ENCODE results near the gene PRKCB.
A peak's percentile ranks its signal among the peaks of the same experiment; 100 is the strongest.

Gene PRKCB

GRCh38 chr16:23835390-23836077 lies at the start of gene PRKCB:
Gene PRKCB (plus strand): TSS chr16:23835983.
- no peak for DNase-seq

- no peak for DNase-seq
These were observed 48.7 kb upstream of the PRKCB start for GRCh38 chr16:23786964-23787561.

DNA sequence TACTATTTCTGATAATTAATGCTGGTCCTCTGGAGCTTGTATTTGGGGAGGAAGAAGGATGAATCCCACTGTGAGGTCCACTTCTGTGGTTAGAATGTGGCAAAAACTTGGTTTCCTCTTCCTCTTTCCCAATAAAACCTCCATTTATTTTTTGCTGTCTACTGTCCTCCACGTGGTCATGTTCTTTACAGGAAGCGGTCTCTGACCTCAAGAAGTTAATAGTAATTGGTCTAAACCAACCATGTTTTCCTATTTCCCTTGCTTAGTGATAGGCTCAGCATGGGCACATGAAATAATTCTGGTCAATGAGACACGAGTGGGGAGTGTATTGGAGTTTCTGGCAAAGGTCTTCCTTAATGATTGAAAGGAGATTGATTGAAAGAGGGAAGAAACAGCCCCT lies 47.1 kb upstream of the PRKCB start:
- DNase-seq: no peak

DNA sequence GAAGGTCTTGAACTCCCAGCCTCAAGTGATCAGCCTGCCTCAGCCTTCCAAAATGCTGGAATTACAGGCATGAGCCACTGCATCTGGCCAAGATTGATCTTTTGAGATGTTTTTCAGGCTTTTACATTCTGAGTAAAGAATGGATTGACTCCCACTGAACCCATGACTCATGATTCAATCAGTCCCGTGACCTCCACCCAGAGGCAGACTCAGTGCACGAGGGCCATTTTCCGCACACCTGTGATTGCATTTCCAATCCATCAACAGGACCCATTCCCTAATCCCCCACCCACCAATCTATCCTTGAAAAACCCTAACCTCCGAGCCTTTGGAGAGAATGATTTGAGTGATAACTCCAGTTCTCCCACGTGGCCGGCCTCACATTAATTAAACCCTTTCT lies 40.4 kb upstream of the PRKCB start:
- no peak for DNase-seq

- no peak for DNase-seq
These were observed 38.8 kb upstream of the PRKCB start for GRCh38 chr16:23796941-23797340.

- DNase-seq: no peak
These were observed 34.4 kb upstream of the PRKCB start for GRCh38 chr16:23801378-23801777.

GRCh38 chr16:23802776-23803175 lies 33.0 kb upstream of the PRKCB start:
- DNase-seq: no peak

DNA sequence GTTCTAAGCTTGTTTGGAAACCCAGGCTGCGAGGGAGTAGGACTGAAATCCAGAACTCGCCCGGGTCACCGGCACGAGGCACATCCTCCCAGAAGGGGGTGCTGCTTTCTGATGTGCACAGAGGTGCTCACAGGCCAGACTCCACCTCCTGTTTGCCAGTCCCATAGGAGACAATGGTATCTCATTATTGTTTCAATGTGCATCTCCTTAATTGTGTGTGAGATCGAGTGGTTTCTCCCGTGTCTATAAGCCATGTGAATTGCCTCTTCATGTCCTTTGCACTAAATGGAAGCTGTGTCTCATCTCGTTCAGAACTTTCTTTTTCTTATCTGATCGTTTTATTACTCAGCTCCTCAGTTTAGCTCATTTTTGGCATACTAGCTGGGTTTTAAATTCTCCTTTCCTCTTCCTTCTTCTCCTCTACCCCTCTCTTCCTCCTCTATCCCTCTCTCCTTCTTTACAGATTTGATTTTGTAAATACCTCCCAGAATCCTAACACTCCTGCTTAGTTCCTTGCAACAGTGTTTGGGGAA lies 32.1 kb upstream of the PRKCB start:
- peak in 1 of 2 experiments; percentile 3 for DNase-seq

- no peak for DNase-seq
These were observed 28.8 kb upstream of the PRKCB start for GRCh38 chr16:23807028-23807427.

GRCh38 chr16:23821467-23821866 lies 14.3 kb upstream of the PRKCB start:
- no peak for DNase-seq

- no peak for DNase-seq
These were observed 13.7 kb upstream of the PRKCB start for GRCh38 chr16:23821875-23822688.

DNA sequence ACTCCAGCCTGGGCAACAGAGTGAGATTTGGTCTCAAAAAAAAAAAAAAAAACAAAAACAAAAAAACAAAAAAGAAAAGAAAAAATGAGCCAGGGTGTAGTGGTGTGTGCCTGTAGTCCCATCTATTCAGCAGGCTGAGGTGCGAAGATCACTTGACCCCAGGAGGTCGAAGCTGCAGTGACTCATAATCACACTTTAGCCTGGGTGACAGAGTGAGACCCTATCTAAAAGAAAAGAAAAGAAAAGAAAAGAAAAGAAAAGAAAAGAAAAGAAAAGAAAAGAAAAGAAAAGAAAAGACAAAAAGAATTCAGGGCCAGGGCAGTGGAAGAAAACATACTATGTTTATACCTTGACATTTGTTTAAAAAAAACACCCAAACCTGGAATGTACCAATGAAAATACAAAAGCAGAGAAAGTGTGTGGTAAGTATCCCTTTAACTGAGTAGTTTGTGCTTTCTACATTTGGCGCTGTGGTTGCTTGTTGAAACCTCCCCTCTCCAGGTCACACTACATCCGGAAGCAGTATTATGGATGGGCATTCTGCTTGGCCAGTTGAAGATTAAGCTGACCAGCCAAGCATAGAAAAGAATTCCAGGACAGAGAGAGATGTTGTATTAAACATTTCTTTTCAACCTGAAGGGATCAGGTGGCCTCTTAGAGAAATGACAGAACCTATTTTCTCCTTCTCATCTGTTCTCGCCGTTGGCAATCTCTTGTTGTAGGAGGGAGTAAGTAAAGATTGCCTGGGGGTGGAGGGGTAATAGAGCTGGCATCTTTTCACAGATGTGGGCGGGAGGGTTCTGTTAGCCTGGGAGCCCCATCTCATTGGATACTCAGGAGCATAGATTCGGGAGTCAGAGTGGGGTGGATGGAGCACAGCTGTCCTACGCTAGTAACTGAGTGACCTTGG lies 12.1 kb upstream of the PRKCB start:
- DNase-seq: no peak

- DNase-seq: no peak
These were observed 10.9 kb upstream of the PRKCB start for GRCh38 chr16:23824909-23825308.

DNA sequence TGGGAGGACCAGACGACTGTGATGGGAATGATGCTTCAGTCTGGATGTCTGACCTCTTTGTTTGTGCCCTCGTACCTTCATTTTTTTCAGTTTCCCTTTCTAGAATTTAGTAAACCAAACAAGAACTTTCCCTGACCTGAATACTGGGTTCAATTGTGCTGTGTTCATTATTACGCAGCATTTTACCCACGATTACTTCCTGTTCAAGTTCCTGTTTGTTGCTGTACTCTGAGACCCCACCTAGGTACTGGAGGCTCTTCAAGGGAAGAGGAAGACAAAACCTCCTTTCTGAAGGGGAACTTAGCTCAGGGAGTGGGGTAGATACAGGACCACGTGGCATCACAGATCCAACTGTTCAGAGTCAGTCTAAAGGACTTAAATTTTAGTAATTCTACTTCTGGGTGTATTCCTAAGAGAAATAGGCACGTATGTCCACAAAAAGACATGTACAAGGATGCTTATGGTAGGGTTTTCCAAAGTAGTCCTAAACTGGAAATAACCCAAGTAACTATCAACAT lies 9.2 kb upstream of the PRKCB start:
- DNase-seq: no peak

DNA sequence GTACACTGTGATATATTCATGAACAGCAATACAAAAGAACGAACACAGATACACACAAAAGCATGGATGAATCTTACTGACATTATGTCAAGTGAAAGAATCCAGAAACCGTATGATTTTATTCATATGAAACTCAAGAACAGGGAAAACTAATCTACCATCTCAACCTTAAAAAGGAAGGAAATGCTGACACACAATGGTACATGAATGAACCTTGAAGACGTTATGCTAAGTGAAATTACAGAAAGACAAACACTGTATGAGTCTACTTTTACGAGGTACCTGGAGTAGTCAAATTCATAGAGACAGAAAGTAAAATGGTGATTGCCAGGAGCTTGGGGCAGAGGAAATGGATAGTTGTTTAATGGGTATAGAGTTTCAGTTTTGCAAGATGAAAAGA lies 8.7 kb upstream of the PRKCB start:
- no peak for DNase-seq

DNA sequence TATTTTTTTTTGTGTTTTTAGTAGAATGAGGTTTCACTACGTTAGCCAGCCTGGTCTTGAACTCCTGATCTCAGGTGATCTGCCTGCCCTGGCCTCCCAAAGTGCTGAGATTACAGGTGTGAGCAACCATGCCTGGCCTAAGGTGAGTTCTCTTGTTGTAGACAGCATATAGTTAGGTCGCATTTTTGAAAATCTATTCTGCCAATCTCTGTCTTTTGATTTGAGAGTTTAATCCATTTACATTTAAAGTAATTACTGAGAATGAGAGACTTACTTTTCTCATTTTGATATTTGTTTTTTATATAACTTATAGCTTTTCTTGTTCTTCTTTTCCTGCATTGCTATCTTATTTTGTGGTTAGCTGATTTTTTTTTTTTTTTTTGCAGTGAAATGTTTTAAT lies 6.3 kb upstream of the PRKCB start:
- DNase-seq: no peak

DNA sequence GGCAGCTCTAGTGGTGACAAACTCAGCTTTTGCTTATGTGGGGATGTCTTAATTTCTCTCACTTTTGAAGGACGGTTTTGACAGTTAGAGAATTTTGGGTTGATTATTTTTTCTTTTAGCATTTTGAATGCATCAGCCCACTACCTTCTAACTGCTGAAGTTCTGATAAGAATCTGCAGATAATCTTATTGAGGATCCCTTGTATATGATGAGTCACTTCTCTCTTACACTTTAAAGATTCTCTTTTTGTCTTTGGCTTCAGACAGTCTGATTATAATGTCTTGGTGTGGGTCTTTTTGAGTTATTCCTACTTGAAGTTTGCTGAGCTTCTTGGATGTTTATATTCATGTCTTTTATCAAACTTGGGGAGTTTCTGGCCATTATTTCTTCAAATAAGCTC lies 5.5 kb upstream of the PRKCB start:
- no peak for DNase-seq

- DNase-seq: no peak
These were observed 2.9 kb upstream of the PRKCB start for GRCh38 chr16:23832882-23833281.

DNA sequence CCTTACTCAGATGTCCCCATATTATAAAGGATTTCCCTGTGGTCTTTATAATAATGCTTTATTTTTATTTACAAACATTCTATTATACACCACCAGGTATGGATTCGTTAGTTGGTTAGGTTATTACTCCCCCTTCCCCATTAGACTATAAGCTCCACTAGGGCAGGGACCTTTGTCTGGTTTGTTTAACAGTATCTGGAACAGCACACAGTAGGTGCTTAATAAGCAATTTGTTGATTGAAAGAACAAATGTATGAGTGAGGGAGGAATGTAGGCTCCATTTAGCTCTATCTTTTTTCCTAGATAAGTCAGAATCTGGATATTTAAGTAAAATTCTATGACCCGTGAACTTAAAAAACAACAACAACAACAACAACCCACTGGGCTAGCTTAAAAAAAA lies 2.3 kb upstream of the PRKCB start:
- no peak for DNase-seq

- DNase-seq: no peak
These were observed 1.7 kb upstream of the PRKCB start for GRCh38 chr16:23833960-23834685.

DNA sequence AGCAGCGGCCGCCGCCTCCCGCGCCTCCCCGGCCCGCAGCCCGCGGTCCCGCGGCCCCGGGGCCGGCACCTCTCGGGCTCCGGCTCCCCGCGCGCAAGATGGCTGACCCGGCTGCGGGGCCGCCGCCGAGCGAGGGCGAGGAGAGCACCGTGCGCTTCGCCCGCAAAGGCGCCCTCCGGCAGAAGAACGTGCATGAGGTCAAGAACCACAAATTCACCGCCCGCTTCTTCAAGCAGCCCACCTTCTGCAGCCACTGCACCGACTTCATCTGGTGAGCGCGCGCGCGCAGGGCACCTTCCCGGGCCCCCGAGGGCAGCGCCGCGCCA lies 258 bp downstream of the PRKCB start:
- DNase-seq: no peak
